Measurements from ENCODE around the gene ZNF771.

ZNF771 gene

DNA sequence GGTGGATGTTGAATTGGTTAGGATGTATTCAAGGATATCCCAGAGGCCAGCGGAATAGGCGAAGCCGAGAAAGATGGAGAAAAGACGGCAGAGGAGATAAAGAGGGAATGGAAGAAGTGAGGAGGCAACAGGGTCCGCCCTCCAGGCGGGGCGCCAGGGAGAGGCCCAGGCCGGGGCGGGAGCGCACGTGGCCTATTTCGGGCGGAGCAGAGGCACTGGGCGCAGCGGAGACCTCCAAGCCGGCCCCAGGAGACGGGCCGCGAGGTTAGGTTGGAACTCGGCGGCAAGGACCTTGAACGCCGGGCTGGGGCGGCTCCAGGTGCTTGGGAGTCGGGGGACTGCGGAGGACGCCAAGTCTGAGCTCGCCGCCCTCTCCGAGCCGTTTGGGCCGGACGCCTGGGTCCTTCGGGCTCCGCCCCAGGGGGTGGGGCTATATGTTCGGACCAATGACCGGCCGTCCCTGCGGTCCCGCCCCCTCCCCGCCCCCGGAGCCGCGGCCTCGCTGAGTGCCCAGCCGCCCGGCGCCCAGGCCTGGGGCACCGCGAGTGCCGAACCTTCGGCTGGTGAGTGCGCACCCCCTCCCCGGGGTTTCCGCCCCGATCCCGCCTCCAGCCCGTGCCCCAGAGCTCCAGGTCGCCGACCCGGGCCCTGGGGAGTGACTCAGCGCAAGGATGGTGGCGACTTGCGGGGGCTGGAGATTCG is at the start of gene ZNF771:
ZNF771 (plus strand) TSS at position 505 of the 702 bp plus-strand sequence. CDS start 448 bp downstream, outside the sequence.
- peak; percentile 94 for DNase-seq (ENCODE audit: low spot score)

DNA sequence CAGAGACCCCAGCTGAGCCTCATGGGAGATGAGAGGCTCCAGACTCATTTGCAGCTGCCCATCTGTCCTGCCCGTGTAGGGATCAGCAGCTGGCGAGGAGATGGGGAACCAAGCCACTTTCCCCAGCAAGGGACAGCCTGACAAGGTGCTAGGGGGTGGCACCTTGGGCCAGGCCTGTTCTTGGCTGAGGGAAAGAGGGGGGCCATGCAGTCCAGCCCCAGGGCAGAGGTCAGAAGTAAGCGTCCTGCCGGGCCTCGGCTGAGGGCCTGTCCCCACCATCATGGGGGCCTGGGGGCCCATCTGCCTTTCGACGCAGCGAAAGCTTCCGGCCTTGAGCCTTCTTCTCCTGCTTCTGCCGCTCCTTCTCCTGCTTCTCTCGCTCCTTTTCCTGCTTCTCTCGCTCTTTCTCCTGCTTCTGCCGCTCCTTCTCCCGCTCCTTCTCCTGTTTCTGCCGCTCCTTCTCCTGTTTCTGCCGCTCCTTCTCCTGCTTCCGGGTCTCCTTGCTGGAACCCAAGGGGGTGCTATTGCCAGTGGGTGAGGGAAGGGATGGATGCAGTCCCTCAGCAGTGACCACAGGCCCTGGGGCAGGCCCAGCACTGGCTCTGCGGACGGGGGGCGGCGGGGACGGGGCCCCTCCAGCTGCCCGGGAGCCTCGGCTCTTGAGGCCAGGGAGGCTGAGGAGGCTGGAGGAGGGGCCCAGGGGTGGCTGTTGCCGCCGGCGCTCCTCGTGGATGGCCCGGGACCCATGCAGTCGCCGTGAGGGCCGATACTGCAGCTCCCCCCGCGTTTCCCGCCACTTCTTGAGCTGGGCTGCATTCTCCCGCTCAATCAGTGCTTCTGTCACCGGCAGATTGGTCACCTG is 49.5 kb upstream of the ZNF771 start:
- no peak for DNase-seq (ENCODE audit: low spot score)

DNA sequence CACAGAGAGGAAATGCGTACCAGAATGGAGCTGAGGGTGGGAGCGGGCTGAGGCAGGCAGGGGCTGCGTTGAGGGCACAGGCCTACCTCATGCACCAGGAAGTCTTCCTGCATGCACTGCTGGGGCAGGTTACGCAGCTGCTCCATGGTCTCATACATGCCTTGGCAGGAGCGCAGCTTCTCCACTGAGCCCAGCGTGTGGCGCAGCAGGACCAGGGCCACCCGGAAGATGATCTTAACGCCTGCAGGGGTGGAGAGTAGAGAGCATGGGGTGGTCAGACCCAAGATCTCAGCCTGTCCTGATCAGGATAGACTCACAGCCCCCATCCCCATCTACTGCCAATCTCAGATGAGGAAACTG is 48.8 kb upstream of the ZNF771 start:
- DNase-seq (ENCODE audit: low spot score) = no peak

DNA sequence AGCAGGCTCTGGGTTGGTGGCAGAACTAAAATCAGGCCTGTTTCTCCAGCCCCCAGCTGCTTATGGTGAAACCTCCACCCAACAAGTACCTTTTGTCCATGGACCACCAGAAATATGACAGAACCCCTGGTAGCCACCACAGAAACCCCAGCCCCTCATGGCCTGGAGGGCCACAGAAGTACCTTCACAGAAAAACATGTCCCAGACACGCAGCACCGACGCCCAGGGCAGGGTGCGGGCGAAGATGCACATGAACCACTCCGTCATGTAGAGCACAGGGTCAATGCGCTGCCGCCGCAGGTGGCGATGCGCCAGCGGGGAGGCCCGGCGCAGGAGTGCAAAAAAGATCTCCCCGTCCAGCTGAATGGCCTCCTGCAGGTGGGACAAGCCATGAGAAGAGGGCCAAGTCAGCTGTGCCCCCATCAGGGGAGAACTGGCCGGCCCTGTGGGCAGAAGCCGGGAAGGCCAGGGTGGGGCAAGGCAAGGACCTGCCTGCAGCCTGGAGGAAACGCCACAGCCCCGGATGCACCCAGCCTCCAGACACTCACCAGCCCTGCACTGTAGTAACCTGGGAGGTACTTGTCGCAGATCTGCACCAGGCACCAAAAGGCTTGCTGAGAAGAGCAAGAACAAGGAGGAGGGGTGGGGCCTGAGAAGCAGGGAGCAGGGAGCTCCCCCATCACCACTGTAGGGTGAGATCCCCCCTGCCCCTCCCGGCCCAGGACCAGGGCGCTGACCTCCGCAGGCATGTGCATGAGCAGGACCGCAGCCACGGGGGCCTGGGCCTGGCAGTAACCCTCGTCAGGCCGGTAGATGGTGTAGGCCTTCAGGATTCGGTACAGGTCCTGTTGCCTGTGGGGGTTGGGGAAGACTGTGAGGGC is 48.2 kb upstream of the ZNF771 start:
- no peak for DNase-seq (ENCODE audit: low spot score)

DNA sequence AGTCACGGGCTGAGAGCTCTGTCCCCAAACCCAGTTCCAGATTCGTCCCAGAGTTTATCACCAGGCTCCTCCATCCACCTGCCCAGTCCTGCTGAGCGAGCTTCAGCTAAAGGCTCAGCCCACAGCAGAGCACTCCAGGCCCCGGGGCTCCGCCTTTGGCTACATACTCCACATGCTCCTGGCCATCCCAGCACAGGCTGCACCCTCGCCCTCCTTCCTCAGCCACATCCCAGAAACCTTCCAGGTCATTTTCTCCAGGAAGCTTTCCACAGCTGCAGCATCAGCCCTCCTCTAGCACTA is 47.6 kb upstream of the ZNF771 start:
- no peak for DNase-seq (ENCODE audit: low spot score)

DNA sequence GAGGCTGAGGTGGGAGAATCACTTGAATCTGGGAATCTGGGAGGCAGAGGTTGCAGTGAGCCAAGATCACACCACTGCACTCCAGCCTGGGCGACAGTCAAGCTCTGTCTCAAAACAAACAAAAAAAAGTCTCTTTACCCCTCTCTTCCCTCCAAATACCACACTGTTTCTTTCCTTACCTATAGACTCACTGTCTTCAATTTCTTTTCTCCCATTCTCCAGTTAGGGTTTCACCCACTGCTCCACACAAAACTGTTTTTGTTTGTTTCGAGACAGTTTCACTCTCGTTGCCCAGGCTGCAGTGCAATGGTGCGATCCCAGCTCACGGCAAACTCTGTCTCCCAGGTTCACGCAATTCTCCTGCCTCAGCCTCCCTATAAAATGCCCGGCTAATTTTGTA is 46.2 kb upstream of the ZNF771 start:
- no peak for DNase-seq (ENCODE audit: low spot score)

DNA sequence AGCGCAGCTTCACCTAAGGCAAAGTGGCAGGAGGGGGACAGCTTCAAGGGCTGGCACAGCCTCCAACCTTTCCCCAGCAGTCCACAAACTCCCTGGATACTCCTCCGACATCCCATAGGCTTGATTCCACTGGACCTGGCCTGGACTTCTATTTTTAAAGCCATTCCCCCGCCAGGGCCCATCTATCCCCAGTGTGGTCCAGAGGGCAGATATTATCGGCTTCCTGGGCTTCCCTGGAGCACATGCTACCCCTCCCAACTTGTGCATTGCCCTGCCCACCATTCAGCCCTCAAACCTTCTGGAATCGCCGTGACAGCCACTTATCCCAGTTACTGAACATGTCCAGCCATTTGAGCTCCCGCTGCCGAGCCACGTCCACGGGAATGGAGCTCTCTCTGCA is 42.2 kb upstream of the ZNF771 start:
- DNase-seq (ENCODE audit: low spot score) = no peak

DNA sequence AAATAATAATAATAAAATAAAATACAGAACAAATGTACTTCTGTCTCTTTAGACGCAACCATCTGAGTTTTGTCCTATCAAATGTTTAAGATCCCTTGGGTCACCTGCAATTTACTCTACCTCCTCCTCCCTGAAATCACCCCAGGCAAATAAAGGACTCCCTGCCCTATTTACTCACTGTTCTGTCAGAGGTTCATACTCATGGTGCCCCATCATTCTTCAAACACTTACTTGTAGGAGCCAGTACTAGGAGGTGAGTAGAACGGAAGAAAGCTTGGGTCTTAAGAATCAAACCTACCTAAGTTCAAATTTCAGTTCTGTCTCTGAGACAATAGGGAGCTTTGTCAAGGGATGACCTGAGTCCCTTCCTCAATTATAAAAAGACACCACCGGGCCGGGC is 40.9 kb upstream of the ZNF771 start:
- DNase-seq (ENCODE audit: low spot score) = no peak

DNA sequence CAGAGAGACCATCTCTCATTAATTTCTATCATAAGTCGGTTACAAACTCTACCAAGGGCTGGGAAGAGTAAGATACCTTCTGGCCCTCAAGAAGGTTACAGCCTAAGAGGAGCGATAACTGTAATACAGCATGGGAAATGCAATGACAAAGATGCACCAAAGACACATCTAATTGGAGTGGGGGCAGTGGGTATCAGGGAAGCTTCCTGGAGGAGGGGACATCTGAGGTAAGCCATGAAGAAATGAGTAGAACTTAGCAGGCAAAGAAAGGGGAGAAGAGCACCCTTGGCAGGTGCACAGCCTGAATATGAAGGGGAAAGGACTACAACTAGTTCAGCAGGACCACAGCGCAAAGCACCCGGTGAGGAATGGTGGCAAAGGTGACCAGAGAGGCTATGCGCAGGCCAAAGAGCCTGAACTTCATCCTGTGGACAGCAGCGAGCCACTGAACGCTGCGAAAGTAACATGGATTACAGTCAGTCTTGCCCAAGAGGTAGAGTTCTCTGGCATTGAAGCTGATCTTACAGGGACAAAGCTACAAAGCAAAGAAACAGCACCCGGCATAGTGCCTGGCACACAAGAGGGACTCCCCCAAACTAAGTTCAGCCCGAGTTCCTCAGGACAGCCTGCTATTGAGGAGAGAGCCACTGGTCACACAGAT is 39.9 kb upstream of the ZNF771 start:
- DNase-seq (ENCODE audit: low spot score) = no peak

DNA sequence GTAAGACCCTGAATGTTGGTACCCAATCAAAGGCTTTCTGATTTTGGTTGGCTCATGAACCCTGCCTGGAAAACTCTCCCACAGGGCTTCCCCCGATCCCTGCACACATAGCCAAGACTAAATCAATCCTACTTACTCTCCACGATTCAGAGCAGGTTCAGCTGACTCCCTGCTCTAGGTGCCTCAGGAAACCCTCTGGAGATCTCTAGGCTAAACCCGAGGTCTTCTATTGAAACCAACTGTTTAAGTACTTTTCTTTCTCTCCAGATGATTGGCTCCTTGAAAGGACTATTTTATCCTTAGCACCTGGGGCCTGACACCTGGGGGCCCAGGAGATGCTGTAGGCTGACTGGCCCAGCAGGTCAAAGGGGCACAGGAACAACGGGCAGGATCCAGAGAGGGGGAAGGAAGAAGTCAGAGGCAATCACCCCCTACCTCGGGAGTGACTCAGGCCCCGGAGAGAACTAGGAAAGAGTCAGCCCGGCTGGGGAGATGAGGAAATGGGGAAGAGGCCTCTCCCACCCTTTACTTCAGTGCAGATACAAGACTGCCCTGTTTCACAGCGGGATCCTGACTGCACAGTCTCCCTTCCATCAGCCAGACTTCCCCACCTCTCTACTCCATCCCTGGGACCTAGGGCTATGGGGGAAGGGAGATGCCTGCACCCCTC is 39.1 kb upstream of the ZNF771 start:
- no peak for DNase-seq (ENCODE audit: low spot score)

DNA sequence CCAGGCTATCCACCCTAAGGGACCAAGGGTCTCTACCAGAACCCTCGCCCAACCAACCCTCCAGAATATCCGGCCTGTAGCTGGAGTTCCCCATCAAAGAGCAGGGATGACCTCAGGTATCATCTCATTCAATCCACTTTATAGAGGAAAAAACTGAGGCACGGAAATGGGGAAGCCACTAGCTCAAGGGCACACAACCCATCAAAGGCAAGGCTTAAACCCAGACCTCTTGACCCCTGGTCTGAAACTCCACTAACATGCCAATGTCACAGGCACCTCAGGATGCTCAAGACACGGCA is 38.7 kb upstream of the ZNF771 start:
- no peak for DNase-seq (ENCODE audit: low spot score)

DNA sequence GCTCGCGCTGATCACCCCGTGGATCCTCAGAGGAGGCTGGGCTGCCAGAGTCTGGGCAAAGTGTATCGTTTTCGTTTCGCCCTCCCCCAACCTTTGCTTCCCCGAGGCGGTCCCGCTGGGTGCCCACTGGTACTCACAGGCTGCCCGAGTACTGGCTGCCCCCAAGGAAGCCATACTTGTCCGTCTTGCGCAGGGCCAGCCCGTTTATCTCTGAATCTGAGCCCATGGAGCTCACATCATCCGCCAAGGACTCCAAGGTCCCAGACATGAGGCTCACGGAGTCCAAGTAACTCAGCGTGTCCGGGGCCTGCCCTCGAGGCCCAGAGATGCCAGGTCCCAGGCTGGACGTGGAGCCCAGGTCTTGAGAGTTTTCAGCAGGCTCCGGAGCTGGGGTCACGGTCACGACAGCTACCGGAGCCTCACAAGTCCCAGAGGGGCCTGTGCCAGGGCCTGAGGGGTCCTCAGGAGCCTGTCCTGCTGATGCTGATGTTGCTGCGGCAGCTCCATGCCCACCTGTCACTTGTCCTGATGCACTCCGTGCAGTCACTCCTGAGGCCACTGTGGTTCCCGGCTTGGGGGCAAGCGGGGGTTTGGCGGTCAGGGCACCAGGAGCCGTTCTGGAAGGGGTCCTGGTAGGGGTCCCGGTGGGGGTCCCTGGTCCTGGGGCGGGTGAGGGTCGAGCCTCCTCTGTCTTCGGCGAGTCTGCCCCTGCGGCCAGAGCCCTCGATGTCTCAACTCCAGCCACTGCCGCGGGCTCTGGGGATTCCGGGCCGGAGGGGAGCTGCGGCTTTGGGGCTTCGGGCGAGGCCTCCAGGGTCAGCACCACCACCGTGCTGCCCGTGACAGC is 38.1 kb upstream of the ZNF771 start:
- DNase-seq (ENCODE audit: low spot score) = no peak

DNA sequence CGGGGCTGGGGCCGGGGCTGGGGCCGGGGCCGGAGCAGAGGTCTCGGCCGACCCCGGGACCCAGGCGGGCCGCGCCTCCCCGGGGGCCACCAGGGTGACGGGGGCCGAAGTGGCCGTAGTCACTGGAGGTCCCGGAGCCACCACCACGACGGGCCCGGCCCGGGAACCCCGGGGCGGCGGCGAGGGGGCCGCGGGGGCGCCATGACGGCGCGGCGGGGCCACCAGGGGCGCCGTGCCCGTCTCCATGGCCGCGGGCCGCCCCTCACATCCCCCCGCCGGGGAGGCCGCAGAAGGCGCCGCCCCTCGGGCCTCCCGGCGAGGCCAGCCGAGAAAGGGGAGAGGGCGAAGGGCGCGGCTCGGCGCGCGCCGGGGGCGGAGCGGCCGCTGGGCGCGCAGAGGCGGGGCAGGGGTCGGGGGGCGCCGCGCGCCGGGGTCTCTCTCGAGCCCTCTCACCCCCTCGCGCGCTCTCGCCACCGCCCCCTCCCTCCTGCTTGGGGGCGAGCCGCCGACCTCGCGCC is 37.4 kb upstream of the ZNF771 start:
- DNase-seq (ENCODE audit: low spot score) = no peak

DNA sequence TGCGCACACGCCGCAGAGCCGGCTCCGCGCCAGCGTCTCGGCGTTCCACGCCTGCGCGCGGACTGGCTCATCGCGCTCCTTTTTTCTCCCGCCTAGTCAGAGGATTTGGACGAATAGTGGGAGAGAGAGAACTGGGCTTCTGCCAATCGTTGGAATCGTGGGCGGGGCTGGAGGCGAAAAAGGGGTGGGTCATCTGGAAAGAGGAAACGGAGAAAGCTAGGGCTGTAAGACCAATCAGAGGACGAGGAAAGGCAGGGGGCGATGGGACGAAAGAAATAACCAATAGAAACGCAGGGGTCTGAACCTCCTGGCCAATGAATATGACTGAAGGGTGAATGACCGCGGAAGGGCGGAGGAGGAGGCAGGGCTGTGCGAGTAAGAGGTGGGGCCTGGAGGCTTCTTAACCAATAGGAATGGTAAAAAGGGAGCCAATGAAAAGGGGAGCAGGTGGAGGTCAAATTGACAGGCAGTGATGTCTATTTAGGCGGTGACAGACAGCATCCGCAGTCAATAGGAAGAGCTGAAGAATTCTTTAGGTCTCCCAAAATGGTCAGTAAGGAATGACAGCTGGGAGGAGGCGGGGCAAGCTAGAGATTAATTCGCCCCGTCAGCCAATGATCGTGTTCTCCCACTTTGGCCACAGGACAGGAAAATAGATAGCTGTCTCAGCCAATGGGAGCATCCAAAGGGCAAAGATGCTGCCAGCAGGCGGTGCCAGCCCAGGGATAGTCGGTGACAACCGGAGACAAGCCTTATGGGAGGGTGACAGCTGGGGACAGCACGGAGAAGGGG is 36.8 kb upstream of the ZNF771 start, which contains the start of gene TBC1D10B:
TBC1D10B (minus strand) TSS at position 39 of the 792 bp plus-strand sequence. CDS start 311 bp downstream, outside the sequence.
- DNase-seq (ENCODE audit: low spot score) = peak; percentile 100

DNA sequence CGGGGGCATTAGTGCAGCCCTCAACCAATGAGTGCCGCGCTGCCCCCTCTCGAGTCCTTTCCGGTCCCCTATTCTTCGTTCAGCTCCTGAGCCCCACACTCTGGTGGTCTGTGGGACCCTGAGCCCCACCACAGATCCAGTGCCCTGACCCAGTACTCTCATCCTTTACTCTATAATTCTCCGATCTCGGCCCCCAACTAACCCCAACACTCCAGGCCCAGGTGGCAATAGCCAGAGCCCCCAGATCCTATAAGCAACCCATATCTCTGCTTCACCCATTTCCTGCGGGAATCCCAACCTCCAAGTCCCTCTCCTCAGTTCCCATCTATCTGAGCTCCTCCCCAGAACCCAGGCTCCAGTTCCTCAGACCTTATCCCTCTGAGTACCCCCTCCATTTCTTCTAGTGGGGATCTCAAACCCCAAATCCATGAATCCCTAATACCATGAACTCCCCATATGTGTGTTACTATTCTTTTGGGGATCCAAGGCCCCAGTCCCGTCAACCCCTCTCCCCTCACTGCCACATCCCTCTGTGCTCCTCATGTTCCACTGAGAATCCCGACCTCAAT is 36.1 kb upstream of the ZNF771 start:
- no peak for DNase-seq (ENCODE audit: low spot score)

DNA sequence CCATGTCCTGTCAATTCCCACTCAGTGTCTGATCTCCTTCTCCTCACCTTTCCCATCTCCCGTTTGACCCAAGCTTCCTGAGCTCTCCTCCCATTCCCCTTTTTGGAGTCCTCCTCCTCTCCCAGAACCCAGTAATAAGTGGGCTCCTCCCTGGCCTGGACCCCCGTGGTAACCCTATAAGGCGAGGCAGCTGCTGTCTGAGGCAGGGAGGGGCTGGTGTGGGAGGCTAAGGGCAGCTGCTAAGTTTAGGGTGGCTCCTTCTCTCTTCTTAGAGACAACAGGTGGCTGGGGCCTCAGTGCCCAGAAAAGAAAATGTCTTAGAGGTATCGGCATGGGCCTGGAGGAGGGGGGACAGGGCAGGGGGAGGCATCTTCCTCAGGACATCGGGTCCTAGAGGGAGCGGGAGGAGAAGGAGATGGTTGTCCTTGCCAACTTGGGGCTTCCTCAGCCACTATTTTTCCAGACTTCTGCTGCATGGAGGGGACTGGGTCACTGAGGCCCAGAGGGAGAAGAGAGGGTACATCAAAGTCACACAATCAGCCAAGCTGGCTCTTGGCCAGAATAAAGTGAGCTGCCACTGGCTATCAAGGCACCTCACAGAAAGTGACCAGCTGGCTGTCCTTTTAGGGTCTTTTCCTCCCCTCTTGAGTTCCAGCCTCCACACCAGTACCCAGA is 35.2 kb upstream of the ZNF771 start:
- no peak for DNase-seq (ENCODE audit: low spot score)

DNA sequence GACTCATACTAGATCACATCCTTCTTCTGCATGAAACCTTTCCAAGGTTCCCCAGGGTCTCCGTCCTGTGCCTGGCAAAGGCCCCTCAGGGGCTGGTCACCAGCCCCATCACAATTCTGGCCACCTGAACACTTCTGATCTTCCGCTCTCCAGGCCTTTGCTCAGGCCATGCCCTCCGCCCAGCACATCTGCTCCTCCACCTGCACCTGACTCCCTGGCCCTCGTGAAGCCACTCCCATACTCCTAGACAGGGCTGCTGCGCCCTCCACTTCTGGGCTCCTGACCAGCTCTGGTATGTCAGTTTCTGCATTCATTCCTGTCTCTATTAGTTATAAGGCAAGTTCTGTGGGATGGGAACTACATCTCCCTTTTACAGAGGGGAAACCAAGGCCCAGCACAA is 34.7 kb upstream of the ZNF771 start:
- DNase-seq (ENCODE audit: low spot score) = no peak

DNA sequence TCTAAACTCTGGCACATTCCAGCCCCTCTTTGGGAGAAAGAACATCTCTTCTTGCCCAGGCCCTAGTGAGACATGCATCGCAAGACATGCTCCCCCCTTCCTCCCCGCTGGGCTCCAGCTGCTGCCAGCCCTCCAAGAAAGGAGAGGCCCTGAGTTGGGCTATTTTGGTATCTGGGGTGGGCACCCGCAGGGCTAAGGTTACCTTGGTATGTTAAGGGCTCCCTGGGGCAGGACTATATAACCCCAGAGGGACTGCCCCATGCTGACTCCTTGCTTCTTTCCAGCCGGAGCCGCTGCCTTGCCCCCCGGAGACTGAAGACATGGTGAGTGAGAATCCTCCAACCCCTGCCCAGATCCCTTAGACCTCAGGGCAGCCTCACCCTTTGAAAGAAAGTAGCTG is 32.9 kb upstream of the ZNF771 start, which contains the start of gene MYL11:
MYL11 (plus strand) TSS at position 265 of the 400 bp plus-strand sequence; CDS start at position 321, 56 bp downstream.
- DNase-seq (ENCODE audit: low spot score) = no peak

DNA sequence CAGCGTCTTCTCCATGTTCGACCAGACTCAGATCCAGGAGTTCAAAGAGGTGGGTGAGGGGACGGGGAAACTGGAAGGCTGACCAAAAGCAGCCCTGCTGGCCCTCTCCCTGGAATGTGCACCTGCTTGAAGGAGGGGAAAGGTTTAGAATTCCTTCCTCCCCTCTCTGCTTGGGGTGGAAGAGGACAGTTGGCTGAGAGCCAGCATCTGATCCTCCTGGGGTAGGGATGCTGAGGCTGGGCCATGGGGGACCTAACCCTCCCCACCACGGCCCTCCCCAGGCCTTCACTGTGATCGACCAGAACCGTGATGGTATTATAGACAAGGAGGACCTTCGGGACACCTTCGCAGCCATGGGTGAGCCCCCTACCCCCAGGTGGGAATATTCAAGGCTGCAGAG is 31.5 kb upstream of the ZNF771 start:
- DNase-seq (ENCODE audit: low spot score) = no peak
